Measurements from ENCODE around the gene FDX2. TPM values are rescaled to one million over a fixed set of nuclear protein-coding genes. Genes with fewer than 3 reads are reported as not detected.

FDX2 gene
- polyA plus RNA-seq, 1 donor from 2014 or later = 82.7 TPM

DNA sequence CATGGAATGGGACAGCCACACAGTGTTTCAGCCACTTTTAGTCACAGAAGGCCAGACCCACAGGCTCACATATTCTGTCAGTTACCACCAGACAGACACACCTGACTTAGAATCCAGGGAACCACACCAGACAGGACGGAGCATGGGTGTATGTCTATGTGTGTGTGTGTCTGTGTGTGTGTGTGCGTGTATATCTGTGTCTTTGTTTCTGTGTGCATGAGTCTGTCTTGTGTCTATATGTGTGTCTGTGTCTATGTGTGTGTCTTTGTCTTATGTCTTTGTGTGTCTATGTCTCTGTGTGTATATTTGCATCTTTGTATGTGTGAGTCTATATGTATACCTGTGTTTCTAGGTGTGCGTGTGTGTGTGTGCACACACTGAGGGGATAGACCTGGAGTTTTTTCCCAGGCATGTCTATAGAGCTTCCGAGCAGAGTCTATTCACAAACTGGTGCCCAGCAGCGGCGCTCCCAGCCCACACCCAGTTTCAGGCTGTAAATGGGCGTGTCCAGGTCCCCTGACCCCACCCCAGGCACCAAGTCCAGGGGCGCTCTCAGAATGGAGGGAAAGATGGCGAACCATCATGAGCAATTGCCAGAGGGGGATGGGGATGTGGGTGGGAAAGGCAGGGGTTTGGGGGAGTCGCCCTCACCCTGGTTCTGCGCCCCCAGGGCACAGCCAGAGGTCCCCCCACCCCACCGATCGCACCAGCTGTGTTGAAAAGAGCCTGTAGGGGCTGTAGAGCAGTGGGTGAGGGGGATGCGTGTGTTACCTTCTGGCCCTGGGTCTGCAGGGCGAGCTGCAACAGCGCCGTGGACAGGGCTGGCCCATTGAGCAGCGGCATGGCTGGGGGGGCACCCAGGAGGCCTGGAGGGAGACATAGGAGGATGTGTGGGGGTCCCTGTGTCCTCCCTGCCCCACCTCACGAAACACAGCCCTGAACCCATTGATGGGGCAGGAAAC lies 6.3 kb upstream of the FDX2 start:
- TF ChIP-seq REST (IDR thresholded peaks at IDR 0.05; ENCODE audit: borderline replicate concordance) (no peak), EZH2 (IDR thresholded peaks at IDR 0.05; ENCODE audit: borderline replicate concordance, insufficient read depth, low read length, poor library complexity, severe bottlenecking) (no peak), TAF1 (IDR thresholded peaks at IDR 0.05; ENCODE audit: low read depth) (no peak), RAD21 (conservative IDR thresholded peaks at IDR 0.05) (no peak), MXI1 (conservative IDR thresholded peaks at IDR 0.05; ENCODE audit: poor library complexity, severe bottlenecking) (no peak), SMC3 (conservative IDR thresholded peaks at IDR 0.05; ENCODE audit: poor library complexity) (no peak), EP300 (conservative IDR thresholded peaks at IDR 0.05; ENCODE audit: poor library complexity, severe bottlenecking) (no peak), POLR2AphosphoS5 (IDR thresholded peaks at IDR 0.05) (no peak), CTCF (IDR thresholded peaks at IDR 0.05; ENCODE audit: poor library complexity, severe bottlenecking) (no peak)
- Histone ChIP-seq H3K79me2 (replicated peaks; ENCODE audit: insufficient read depth, low read length) (no peaks in the 10 kb centered on the region), H3K9ac (ENCODE audit: low read length) (no peak overlapping the region), H3K9me3 (ENCODE audit: low read length) (no peaks in the 10 kb centered on the region), H3K9me2 (ENCODE audit: insufficient read depth, low read length) (no peaks in the 10 kb centered on the region), H3K4me3 (ENCODE audit: low read length) (no peak overlapping the region), H3K4me2 (ENCODE audit: low read length) (no peak overlapping the region), H3K27ac (ENCODE audit: low read length) (no peak overlapping the region), H3K27me3 (ENCODE audit: insufficient read depth, low read depth, low read length) (no peaks in the 10 kb centered on the region), H3F3A (ENCODE audit: insufficient read depth, low read length, poor library complexity, severe bottlenecking) (no peaks in the 10 kb centered on the region), H2AFZ (ENCODE audit: low read depth, low read length) (no peak overlapping the region), H3K36me3 (ENCODE audit: insufficient read depth, low read length) (no peaks in the 10 kb centered on the region), H4K20me1 (ENCODE audit: insufficient read depth) (no peaks in the 10 kb centered on the region)

DNA sequence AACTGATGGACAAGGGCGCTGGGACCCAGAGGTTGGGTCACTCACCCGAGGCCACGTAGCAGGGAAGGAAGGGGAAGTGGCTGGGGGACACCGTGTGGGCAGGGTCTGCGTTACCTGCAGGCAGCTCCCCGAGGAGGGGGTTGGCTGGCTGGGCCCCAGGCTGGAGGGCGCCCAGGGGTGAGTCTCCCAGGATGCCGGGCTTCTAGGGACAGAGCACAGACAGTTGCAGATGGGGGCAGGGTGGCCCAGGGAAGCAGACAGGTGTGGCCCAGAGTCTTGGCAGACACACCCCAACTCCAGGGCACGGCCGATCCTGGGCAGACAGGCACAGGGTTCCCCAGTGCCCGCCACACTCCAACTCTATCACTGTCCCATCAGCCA lies 5.6 kb upstream of the FDX2 start:
- no peaks in the 10 kb centered on the region for H3K79me2 ChIP-seq (replicated peaks; ENCODE audit: insufficient read depth, low read length)
- H3K4me3 ChIP-seq (ENCODE audit: low read length) = no peak overlapping the region
- TF ChIP-seq EP300 (conservative IDR thresholded peaks at IDR 0.05; ENCODE audit: poor library complexity, severe bottlenecking) = no peak
- TF ChIP-seq CTCF (IDR thresholded peaks at IDR 0.05; ENCODE audit: poor library complexity, severe bottlenecking) = no peak
- no peak for TF ChIP-seq SMC3 (conservative IDR thresholded peaks at IDR 0.05; ENCODE audit: poor library complexity)
- TF ChIP-seq POLR2AphosphoS5 (IDR thresholded peaks at IDR 0.05) = no peak
- TF ChIP-seq EZH2 (IDR thresholded peaks at IDR 0.05; ENCODE audit: borderline replicate concordance, insufficient read depth, low read length, poor library complexity, severe bottlenecking) = no peak
- no peak for TF ChIP-seq REST (IDR thresholded peaks at IDR 0.05; ENCODE audit: borderline replicate concordance)
- TF ChIP-seq TAF1 (IDR thresholded peaks at IDR 0.05; ENCODE audit: low read depth) = no peak
- no peak for TF ChIP-seq MXI1 (conservative IDR thresholded peaks at IDR 0.05; ENCODE audit: poor library complexity, severe bottlenecking)
- TF ChIP-seq RAD21 (conservative IDR thresholded peaks at IDR 0.05) = no peak
- no peaks in the 10 kb centered on the region for H3K27me3 ChIP-seq (ENCODE audit: insufficient read depth, low read depth, low read length)
- no peaks in the 10 kb centered on the region for H3K36me3 ChIP-seq (ENCODE audit: insufficient read depth, low read length)
- H3K4me2 ChIP-seq (ENCODE audit: low read length) = no peak overlapping the region
- H3K9ac ChIP-seq (ENCODE audit: low read length) = no peak overlapping the region
- H3F3A ChIP-seq (ENCODE audit: insufficient read depth, low read length, poor library complexity, severe bottlenecking) = no peaks in the 10 kb centered on the region
- no peak overlapping the region for H2AFZ ChIP-seq (ENCODE audit: low read depth, low read length)
- no peaks in the 10 kb centered on the region for H3K9me2 ChIP-seq (ENCODE audit: insufficient read depth, low read length)
- no peak overlapping the region for H3K27ac ChIP-seq (ENCODE audit: low read length)
- H4K20me1 ChIP-seq (ENCODE audit: insufficient read depth) = no peaks in the 10 kb centered on the region
- H3K9me3 ChIP-seq (ENCODE audit: low read length) = no peaks in the 10 kb centered on the region

All from neural cell (in vitro differentiated cells).